GM21526 (cell line): Measurements from ENCODE around the gene TMEM143.
"Not testable (repeated sequence)": the region's sequence is repeated elsewhere in the genome, so short reads cannot be mapped to it uniquely, and the experiment has no call there.

ENCODE experiments used
- ATAC-seq: cut with Tn5 transposase; IDR thresholded peaks from one replicate; pipeline ENCODE4 v1.9.1; 2021; ENCODE audit warnings: moderate library complexity; ENCODE audit not compliant: unreplicated experiment, low FRiP score

Gene TMEM143

DNA sequence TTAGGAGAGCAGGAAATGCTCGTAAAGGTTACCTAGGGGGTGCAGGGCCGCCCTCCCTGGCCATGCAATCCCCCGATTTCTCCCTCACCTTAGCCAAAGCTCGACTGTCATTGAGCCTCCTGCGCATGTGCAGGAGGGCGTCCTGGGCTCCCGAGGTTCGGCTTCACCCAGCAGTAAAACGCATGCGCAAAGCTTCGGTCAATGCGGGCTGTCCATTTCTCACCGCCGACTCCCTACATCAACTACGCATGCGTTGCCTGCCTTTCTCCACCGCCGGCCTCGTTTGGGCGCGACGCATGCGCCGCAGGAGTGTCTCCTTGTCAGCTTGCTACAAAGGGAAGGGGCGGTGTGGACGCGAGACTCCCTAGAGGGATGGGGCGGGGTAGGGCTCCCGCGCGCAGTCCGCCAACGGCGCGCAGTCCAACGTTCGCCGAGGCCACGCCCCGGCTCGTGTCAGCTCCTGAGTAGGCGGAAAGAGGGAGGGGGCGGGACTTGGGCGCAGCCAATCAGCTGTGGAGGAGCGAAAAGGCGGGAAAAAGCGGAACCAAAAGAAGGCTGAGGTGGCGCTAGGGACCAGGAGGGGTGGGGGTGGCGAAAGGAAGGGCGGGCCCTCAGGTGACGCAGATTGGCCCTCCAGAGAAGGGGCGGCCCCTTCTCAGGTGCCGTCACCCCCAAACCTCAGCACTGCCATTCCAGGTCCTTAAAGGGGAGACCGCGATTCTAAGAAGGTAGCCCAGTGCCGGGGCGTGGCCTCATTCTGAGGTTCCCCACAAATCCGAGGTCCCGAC is at the start of gene TMEM143, which contains the start of gene SYNGR4:
TMEM143 (minus strand) TSS at position 131 of the 788 bp plus-strand sequence; CDS start at position 111, 20 bp downstream.
SYNGR4 (plus strand) TSS at position 558 of the 788 bp plus-strand sequence. CDS start 1,476 bp downstream, outside the sequence.
- peak; percentile 74 for ATAC-seq

DNA sequence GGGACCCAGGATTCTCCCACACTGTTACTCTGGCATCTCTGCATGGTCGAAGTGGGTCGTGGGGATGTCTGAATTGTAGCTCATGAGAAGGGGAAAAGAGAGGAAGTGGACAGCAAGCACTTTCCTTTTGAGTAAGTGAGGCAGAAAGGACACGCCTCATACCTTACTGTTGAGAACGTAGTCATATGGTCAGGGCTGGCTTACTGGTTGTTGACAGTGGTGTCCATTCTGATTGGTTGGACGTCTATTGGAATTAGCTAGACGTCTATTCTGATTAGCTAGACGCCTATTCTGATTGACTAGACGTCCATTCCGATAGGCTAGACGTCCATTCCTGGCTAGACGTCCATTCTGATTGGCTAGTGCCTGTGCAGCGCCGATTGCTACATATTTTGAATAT is 42.1 kb upstream of the TMEM143 start:
- no peak for ATAC-seq

DNA sequence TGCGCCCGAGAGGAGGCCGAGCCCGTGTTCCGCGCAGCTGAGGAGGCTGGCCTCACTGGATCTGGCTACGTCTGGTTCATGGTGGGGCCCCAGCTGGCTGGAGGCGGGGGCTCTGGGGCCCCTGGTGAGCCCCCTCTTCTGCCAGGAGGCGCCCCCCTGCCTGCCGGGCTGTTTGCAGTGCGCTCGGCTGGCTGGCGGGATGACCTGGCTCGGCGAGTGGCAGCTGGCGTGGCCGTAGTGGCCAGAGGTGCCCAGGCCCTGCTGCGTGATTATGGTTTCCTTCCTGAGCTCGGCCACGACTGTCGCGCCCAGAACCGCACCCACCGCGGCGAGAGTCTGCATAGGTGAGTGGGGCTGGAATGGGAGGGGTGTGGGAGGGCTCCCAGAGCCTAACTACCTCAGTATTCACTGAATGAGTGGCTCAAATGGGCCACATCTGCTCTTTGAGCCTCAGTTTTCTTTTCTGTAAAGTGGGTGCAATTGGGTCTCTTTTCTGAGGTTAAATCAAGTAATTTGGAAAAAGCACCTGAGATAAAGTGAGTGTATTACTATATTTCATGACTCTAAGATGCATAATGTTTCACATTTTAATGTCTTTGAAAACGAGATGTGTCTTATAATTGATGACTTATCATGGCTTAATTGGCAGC is 41.4 kb upstream of the TMEM143 start:
- no peak for ATAC-seq

DNA sequence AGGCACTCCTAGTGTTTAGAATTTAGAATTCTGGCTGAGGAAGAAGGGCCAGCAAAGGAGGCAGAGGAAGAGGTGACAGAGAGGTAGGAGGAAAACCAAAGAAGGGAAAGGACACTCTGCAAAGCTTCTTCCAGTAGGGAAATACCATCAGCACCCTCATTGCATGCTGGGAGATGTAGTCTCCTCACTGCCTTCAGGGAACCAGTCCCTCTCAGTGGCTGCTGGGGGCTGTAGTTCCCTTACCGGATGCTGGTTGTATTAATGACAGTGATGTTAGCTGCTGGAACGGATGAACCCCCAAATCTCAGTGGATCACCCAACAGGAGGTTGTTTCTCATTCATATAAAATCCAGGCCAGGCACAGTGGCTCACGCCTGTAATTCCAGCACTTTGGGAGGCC is 39.9 kb upstream of the TMEM143 start:
- no peak for ATAC-seq

DNA sequence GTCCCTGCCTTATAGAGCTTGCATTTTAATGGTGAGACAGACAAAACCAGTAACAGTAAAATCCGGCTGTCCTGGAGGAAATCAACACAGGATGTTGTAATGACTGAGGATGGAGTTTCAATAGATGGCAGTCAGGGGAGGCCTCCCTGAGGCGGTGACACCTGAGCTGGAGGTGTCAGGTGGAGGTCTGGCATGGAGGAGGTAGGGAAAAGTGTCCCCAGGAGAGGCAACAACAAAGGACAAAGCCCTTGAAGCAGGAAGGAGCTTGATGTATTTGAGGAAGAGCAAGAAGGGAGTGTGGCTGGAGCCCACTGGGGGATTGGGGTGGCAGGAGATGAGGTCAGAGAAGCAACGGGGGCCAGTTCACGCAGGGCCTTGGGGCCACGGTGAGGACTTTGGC is 37.5 kb upstream of the TMEM143 start:
- no peak for ATAC-seq

DNA sequence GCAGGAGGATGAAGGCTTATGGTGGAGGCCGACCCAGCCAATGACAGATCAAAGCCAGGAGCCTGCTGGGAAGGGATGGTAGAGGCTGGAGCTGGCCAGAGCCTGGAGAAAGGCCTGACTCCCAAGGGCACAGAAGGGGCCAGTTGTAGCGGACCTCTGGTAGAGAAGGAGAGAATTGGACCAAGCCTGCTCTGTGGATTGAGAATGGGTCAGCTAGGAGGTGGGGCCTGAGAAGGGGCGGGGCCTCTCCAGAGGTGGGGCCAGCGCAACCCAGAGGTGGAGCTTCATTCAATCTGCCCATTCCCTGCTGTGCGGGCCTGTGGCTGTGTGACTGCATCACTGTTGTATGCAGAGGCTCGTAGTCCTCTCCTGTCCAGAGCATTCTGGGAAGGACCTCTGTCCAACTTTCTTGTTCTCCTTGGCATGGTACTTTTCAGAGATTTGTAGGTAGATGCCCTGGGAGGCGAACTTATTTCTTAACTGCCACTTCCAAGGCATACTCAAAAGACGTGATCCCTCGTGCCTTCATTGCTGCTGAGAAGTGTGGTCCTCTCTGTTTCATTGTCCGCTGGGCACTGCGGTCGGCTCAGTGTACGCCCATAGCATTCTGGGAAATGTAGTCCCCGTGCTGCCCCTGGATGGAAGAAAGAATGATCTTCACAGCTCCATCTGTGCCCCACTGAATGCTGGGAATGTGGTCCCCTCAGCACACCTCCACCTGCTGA is 36.4 kb upstream of the TMEM143 start:
- ATAC-seq: no peak

DNA sequence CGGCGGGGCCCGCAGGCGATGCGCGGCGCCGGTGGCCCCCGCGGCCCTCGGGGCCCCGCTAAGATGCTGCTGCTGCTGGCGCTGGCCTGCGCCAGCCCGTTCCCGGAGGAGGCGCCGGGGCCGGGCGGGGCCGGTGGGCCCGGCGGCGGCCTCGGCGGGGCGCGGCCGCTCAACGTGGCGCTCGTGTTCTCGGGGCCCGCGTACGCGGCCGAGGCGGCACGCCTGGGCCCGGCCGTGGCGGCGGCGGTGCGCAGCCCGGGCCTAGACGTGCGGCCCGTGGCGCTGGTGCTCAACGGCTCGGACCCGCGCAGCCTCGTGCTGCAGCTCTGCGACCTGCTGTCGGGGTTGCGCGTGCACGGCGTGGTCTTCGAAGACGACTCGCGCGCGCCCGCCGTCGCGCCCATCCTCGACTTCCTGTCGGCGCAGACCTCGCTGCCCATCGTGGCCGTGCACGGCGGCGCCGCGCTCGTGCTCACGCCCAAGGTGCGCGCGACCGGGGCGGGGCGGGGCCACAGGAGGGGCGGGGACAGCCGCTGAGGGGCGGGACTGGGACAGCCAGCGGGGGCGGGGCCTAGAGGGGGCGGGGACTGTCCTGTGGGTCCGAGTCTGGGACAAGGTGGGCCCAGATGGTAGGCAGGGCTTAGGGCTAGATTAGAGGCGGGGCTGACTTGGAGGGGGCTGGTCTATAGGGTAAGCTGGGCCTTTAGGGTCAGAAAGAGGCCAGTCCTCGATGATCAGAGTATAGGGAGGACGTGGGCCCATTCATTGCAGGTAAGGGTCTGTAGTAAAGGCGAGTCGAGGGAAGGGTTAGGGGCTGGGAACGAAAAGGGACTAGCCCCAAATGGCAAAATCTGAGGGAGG is 34.9 kb upstream of the TMEM143 start:
- ATAC-seq: no peak

DNA sequence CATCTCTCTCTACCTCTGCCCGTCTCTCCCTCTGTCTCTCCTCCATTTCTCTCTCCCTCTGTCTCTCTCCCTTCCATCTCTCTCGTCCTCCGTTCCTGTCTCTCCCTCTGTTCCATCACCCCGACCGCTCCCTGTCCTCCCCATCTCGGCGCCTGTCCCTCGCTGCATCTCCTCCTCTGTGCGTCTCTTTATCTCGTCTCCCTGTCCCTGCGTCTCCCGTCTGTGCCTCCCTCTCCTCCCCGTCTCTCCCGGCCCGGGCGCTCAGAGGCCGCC is 34.3 kb upstream of the TMEM143 start:
- ATAC-seq: no peak

DNA sequence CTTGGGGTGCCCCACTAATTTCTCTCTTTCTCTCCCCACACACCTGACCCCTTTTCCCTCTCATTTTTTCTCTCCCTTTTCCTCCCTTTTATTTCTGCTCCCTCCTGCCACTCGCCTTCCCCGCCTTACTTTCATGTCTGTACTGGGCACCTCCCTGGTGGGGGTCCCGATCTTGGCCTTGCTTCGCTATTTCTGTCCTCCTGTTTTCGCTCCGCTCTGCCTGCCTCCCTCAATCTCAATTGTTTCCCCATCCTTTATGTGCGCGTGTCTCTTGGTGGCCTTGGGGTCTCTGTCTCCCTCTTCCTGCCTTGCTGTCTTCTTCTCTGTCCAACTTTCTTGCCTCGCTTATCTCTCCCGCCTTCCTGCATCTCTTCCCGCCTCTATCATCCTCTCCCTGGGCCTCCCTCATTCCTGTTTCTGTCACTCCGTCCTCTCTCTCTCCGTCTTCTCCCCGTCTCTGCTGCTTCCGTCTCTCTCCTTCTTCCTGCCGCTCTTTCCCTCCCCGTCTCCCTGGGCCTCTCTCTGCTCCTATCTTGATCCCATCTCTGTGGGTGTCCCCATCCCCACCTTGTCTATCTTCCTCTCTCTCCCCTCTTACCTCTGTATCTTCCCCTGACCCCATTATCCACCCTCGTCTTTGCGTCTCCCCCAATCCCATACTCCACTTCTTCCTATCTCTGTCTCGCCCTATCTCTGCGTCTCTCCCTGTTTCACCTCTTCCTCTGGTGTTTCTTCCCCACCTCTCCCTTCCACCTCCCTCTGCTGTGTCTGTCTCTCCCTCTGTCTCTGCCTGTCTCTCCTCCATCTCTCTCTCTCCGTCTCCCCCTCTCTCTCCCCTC is 33.7 kb upstream of the TMEM143 start:
- ATAC-seq: no peak

DNA sequence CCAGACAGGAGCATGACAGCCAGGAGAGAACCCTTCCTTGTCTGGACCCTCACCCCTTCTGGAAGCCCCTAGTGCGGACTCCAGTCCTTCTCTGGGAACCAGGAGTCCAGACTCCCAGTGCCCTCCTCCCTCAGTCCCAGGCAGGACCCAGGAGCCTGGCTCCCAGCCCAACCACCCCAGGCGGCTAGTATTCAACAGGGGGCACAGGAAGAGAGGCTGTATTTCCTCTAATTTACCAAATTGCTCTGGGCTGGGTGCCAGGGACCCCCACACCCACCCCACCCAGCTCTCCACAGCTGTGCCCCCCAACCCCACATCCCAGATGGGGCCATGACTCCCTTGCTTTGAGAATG is 33.1 kb upstream of the TMEM143 start:
- no peak for ATAC-seq

DNA sequence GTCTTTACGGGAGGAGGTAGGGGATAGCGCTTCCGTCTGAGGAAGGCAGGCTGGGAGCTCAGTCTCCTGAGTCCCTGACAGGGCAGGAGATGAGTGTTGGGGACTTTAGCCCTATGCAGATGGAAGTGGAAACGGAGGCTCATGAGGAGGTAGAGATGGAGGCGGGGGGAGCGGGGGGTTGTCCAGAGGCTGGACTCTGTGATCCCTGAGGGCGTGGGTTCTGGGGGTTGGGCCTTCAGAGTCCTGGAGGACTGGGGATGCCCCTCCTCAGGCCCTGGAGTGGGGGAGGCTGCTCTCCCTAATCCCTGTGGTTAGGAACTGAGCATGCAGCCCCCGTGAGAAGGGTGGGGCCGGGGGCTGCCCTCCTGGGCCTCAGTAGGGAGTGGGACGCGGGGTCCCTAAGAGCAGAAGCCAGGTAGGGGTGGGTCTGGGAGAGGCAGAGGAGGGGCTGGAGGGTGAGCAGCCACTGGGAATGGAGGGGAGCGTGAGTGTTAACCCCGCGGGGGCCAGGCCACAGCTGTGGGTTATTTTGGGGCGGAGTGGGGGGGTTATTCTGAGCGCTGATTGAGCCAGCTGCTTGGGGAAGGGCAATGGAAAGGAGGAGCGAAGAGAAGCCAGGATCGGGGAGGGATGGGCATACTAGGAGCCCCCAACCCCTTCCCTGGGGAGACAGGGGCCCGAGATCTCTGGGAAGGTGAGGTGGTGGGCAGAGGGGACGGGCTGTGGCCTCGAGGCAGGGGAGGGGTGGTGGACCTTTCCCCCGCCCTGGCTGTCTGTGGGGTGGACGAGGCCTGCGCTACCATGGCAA is 32.5 kb upstream of the TMEM143 start:
- no peak for ATAC-seq

DNA sequence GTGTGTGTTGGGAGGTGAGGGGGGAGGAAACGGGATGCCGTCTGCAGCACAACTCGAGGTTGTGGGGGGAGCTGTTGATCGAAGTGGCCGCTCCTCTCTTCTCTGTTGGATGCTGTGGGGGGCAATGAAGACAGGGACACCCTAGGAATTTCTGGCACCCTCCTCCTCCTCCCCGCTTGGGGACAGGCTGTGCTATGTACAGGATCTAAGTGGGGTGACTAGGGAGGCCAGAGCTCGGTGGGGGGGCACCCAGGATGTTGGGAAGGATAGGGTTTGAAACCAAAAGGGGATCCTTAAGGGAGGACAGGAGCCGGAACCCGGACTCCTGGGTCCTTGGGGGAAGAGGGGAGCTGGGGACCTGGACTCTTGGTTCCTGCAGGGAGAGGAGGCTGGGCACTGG is 31.8 kb upstream of the TMEM143 start:
- no peak for ATAC-seq

DNA sequence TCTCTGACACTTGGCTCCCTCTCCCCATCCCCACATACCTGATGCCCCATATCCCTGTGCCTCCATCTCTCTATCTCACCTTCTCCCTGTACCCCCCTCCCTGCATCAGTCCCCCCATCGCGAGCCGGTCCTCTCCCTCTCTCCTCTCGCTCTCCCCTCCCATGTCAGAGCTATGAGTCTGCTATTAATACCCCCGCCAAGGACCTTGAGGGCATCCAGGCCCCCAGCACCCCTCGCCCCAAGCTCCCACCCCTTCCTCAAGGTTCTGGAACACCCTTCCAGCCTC is 31.4 kb upstream of the TMEM143 start:
- ATAC-seq: no peak

DNA sequence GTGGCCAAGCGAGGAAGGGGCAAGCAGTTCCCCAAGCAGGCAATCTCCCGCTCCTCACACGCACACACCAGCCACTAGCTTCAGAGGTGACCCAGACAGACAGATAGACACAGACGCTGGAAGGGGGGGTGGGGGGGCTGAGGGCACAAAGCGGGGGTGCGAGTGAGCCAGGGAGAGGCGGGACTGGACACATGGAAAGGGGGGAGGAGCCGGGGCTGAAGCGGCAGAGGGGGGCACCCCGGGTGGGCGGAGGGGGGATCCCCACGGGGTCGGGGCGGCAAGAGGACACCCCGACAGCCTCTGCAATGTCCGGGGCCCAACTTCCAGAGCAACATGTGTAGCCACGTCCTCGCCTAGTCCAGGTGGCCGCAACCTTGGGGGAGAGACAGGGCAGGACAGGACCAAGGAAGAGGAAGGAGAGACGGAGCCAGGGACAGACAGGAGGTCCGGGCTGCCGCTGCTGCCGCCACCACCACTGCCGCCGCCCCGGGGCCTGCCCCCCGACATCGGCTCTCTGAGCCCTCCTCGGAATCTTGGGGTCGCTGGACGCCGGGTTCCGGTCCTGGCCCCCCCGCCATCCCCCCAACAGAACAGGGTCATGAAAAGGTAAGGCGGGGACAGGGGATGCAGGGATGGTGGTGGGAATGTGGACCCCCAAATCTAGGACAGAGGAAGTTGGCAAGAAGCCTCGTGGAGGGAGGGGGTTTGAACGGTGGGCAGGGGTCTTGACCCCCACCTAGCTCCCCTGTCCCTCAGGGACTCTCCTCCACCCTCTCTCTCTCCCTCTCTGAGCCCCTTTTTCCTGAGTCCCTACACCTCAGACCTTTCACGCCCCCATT is 30.8 kb upstream of the TMEM143 start:
- no peak for ATAC-seq

DNA sequence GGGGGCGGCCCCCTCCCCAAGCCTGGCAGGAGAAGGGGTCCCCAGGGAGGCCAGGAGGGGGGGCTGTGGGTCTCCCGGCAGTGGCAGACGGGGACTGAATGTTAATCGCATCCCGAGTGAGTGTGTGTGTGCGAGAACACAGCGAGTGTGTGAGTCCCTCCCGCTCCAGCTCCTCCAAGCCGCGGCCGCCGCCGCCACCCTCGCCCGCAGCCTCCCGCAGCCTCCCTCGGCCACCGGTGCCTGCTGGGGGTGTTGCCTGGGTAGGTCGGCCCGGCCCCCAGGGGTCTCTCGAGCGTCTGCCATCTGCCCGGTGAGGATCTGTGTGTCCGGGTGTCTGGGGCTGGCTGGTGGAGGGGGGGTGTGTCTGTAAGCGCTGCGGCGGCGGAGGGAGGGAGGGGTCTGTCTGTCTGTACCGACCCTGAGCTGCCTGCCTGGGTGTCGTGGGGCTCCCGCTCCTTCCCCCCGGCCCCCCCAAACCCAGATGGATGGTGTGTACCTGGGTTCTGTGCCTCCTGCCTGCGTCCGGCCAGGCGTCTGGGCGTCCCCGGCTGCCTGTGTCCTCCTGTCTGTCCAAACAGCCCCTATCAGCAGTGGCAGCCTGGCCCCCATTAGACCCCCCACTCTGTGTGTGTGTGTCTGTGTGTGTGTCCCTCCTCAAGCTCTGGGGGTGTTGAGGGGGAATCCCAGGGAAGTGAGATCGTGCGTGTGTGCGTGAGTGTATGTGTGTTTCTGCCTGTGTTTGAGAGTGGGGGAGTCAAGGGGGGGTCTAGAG is 30.0 kb upstream of the TMEM143 start, which contains the start of gene GRIN2D:
GRIN2D (plus strand) TSS at position 110 of the 772 bp plus-strand sequence. CDS start 4,725 bp downstream, outside the sequence.
- no peak for ATAC-seq

DNA sequence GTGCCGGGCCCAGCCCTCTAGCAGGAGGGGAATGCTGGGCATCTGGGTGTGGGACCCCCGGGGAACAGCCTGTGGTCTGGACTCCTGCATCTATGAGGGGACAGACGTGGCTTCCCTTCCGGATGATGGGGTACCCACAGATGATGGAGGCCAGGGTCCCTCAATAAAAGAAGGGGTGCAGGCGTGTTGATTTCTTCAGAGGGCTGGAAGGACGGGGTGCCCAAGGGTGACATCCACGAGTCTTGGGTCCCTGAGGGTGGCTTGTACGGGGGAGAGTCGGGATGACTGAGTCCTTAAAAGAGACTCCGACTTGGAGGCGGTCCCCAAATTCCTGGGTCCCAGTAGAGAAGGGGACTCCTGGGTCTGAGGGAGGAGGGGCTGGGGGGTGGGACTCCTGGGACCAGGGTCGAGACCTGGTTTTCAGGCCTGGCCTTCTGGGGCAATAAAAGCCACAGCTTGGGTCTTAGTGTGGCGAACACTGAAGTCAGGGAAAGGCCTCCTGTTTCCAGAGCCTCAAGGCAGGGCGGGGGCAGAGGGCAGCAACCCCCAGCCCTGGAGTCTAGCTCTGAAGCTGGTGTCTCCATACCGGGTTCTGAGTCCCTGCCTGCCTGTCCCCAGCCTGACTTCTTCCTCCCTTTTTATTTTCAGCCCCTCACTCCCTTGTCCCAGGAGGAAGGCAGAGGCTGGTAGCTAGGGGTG is 29.3 kb upstream of the TMEM143 start:
- ATAC-seq: no peak

DNA sequence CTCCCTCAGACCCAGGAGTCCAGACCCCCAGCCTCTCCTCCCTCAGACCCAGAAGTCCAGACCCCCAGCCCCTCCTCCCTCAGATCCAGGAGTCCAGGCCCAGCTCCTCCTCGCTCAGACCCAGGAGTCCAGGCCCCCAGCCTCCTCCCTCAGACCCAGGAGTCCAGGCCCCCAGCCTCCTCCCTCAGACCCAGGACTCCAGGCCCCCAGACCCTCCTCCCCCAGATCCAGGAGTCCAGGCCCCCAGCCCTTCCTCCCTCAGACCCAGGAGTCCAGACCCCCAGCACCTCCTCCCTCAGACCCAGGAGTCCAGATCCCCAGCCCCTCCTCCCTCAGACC is 28.2 kb upstream of the TMEM143 start:
- not testable (repeated sequence) for ATAC-seq
